ENCODE measurements around the gene WDR91.

Gene WDR91

GRCh38 chr7:135162382-135163001, 48.8 kb downstream of the WDR91 start:
- no peak for DNase-seq (ENCODE audit: low read depth in 4 of 4, low spot score in 1 of 4)

GRCh38 chr7:135161669-135162068, 49.7 kb downstream of the WDR91 start:
- no peak for DNase-seq (ENCODE audit: low read depth in 4 of 4, low spot score in 1 of 4)

- no peak for DNase-seq (ENCODE audit: low read depth in 4 of 4, low spot score in 1 of 4)
These were observed 50.3 kb downstream of the WDR91 start for GRCh38 chr7:135160858-135161653.

GRCh38 chr7:135160098-135160857, 51.0 kb downstream of the WDR91 start:
- DNase-seq (ENCODE audit: low read depth in 4 of 4, low spot score in 1 of 4): no peak

GRCh38 chr7:135159359-135160085, 51.8 kb downstream of the WDR91 start:
- DNase-seq (ENCODE audit: low read depth in 4 of 4, low spot score in 1 of 4): no peak

- no peak for DNase-seq (ENCODE audit: low read depth in 4 of 4, low spot score in 1 of 4)
These were observed 52.5 kb downstream of the WDR91 start for GRCh38 chr7:135158874-135159273.

- DNase-seq (ENCODE audit: low read depth in 4 of 4, low spot score in 1 of 4): no peak
These were observed 53.1 kb downstream of the WDR91 start for GRCh38 chr7:135158141-135158655.

- no peak for DNase-seq (ENCODE audit: low read depth in 4 of 4, low spot score in 1 of 4)
These were observed 55.0 kb downstream of the WDR91 start for GRCh38 chr7:135156290-135156689.

GRCh38 chr7:135154734-135155133, 56.6 kb downstream of the WDR91 start:
- DNase-seq (ENCODE audit: low read depth in 4 of 4, low spot score in 1 of 4): no peak

- no peak for DNase-seq (ENCODE audit: low read depth in 4 of 4, low spot score in 1 of 4)
These were observed 58.9 kb downstream of the WDR91 start for GRCh38 chr7:135152442-135152841.

GRCh38 chr7:135151533-135151932, 59.8 kb downstream of the WDR91 start:
- DNase-seq (ENCODE audit: low read depth in 4 of 4, low spot score in 1 of 4): no peak

GRCh38 chr7:135151132-135151531, 60.2 kb downstream of the WDR91 start:
- no peak for DNase-seq (ENCODE audit: low read depth in 4 of 4, low spot score in 1 of 4)

GRCh38 chr7:135150072-135150782, 61.1 kb downstream of the WDR91 start:
- DNase-seq (ENCODE audit: low read depth in 4 of 4, low spot score in 1 of 4): no peak

GRCh38 chr7:135147899-135148721, 63.2 kb downstream of the WDR91 start, which contains the start of gene TMEM140:
Gene TMEM140 (plus strand): TSS chr7:135148072. CDS start chr7:135164442, 16,370 bp downstream.
- peak in 1 of 4 experiments; percentile 35 for DNase-seq (ENCODE audit: low read depth in 4 of 4, low spot score in 1 of 4)

GRCh38 chr7:135147341-135147898, 63.9 kb downstream of the WDR91 start:
- DNase-seq (ENCODE audit: low read depth in 4 of 4, low spot score in 1 of 4): no peak

- no peak for DNase-seq (ENCODE audit: low read depth in 4 of 4, low spot score in 1 of 4)
These were observed 67.2 kb downstream of the WDR91 start for GRCh38 chr7:135143885-135144668.

Measured in stimulated activated CD4-positive, alpha-beta T cell treated with anti-CD3 and anti-CD28 coated beads, Interleukin-1b, Interleukin-23, amount 100 ng/mL, for 24 hours (primary cell).